HFFc6 (cell line): ENCODE measurements around the gene PDLIM3. TPM values are rescaled to one million over a fixed set of nuclear protein-coding genes. Genes with fewer than 3 reads are reported as not detected.
A peak's percentile ranks its signal among the peaks of the same experiment; 100 is the strongest.

Experiments
- DNase-seq: peaks from one replicate; pipeline ENCODE4 v3.0.0-alpha.2; 2018
- H3K27ac Mint-ChIP-seq: 2 replicates; pipeline ENCODE4 v1.8.0; 2020; ENCODE audit warnings: mild to moderate bottlenecking, mixed read lengths
- H3K27me3 Mint-ChIP-seq: 2 replicates; pipeline ENCODE4 v1.8.0; 2021; ENCODE audit warnings: mild to moderate bottlenecking, moderate library complexity, mixed read lengths; ENCODE audit not compliant: insufficient read depth
- H3K36me3 Mint-ChIP-seq: 2 replicates; pipeline ENCODE4 v1.8.0; 2021; ENCODE audit warnings: low read depth, mixed read lengths
- H3K4me1 Mint-ChIP-seq: 2 replicates; pipeline ENCODE4 v1.8.0; 2020; ENCODE audit warnings: low read depth, mixed read lengths
- H3K4me3 Mint-ChIP-seq: 2 replicates; pipeline ENCODE4 v1.8.0; 2020; ENCODE audit warnings: mild to moderate bottlenecking, moderate library complexity, mixed read lengths
- H3K9me3 Mint-ChIP-seq: 2 replicates; pipeline ENCODE4 v1.8.0; 2020; ENCODE audit warnings: mild to moderate bottlenecking, mixed read lengths
- total RNA-seq, 6 experiments: library from RNA; stranded (reverse); fragmentation: NEBNext Ultra II Directional; extraction: Animal tissue kit (Norgen Biotek cat#: 25700); gene quantifications; 2 replicates in 1 of 6; 3 replicates in 5 of 6; pipeline ENCODE4 v1.2.3, GENCODE V29; 2021
- TF ChIP-seq, protein P1 (sequence below): fragments of 200-600 bp; sonication (generic); IDR thresholded peaks from 2 replicates; pipeline ENCODE4 v1.5.0; 2021; ENCODE audit warnings: antibody characterized with exemption, mild to moderate bottlenecking

PDLIM3 gene
- total RNA-seq, 6 experiments from 2014 or later: not detected

DNA sequence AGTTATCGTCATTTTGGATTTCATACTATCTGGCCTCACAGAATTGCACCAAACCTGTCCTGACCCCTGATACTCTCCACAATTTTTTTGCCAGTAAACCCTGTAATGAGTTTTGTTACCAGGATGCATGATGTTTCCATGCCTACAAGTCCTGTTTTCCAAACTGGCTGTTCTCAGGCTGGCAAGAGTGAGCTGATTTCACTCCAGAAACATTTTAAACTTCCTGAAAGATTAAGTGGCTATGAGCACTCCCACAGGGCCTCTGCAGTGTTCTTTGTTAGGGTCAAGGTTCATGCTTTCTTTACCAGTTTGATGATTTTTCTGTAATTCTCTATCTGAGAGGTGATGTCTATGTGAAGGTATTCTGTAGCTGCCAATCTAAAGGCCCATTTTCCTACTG, 31.7 kb upstream of the PDLIM3 start:
- Mint-ChIP-seq H3K27me3 (no peaks in the 10 kb centered on the region), H3K4me1 (peaks cover 21% of the 10 kb centered on the region), H3K9me3 (peaks cover 1% of the 10 kb centered on the region; the same call in 1 of the 2 replicates), H3K4me3 (no peak overlapping the region), H3K36me3 (no peaks in the 10 kb centered on the region), H3K27ac (peak overlapping the region; percentile 67)
- TF ChIP-seq, protein P1, sequence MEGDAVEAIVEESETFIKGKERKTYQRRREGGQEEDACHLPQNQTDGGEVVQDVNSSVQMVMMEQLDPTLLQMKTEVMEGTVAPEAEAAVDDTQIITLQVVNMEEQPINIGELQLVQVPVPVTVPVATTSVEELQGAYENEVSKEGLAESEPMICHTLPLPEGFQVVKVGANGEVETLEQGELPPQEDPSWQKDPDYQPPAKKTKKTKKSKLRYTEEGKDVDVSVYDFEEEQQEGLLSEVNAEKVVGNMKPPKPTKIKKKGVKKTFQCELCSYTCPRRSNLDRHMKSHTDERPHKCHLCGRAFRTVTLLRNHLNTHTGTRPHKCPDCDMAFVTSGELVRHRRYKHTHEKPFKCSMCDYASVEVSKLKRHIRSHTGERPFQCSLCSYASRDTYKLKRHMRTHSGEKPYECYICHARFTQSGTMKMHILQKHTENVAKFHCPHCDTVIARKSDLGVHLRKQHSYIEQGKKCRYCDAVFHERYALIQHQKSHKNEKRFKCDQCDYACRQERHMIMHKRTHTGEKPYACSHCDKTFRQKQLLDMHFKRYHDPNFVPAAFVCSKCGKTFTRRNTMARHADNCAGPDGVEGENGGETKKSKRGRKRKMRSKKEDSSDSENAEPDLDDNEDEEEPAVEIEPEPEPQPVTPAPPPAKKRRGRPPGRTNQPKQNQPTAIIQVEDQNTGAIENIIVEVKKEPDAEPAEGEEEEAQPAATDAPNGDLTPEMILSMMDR: no peak
- DNase-seq: peak; percentile 79

DNA sequence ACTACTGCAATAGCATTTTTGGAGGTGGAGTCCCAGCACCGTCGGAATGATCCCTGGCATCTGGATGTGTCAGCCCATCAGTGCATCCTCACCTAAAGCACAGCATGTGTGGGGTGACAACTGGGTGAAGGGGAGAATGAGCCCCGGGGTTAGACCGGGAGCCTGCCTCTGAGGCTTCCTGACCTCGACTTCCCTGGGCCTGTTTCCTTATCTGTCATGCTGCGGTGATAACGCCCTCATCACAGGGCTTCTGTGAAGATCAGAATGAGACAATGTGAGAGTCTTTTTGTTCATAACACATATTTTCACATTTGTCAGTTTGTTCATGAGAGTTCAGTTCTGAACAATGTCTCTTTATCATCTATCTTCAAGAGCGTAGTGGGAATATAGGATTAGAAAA, 31.1 kb upstream of the PDLIM3 start:
- no peak overlapping the region for H3K4me3 Mint-ChIP-seq
- peaks cover 21% of the 10 kb centered on the region for H3K4me1 Mint-ChIP-seq
- TF ChIP-seq, protein P1: no peak
- H3K9me3 Mint-ChIP-seq: peaks cover 5% of the 10 kb centered on the region; the same call in 1 of the 2 replicates
- no peaks in the 10 kb centered on the region for H3K36me3 Mint-ChIP-seq
- H3K27ac Mint-ChIP-seq: peak overlapping the region; percentile 67
- no peaks in the 10 kb centered on the region for H3K27me3 Mint-ChIP-seq
- no peak for DNase-seq

DNA sequence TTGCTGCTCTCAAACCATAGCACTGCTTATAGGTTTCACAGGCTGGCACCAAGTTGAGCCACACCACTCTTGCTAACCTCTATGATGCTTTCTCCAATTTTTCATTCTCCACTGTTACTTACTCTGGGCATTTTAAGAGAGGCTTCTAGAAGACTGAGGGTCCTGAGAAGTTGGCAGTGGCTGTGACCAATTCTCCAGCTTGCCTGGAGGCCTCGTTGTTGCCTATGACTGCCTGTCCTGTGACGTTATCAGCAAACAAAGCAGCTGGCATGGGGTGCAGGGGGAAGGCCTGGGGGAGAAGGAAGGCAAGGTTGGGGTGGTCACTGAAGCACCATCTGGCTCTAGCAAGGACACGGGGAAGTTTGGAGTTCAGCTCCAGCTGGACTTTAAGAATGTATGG, 30.4 kb upstream of the PDLIM3 start:
- no peaks in the 10 kb centered on the region for H3K36me3 Mint-ChIP-seq
- no peak overlapping the region for H3K4me3 Mint-ChIP-seq
- DNase-seq: no peak
- H3K27ac Mint-ChIP-seq: peak overlapping the region; percentile 36; the same call in 1 of the 2 replicates
- TF ChIP-seq, protein P1: no peak
- peaks cover 5% of the 10 kb centered on the region; the same call in 1 of the 2 replicates for H3K9me3 Mint-ChIP-seq
- H3K27me3 Mint-ChIP-seq: no peaks in the 10 kb centered on the region
- H3K4me1 Mint-ChIP-seq: peaks cover 21% of the 10 kb centered on the region

DNA sequence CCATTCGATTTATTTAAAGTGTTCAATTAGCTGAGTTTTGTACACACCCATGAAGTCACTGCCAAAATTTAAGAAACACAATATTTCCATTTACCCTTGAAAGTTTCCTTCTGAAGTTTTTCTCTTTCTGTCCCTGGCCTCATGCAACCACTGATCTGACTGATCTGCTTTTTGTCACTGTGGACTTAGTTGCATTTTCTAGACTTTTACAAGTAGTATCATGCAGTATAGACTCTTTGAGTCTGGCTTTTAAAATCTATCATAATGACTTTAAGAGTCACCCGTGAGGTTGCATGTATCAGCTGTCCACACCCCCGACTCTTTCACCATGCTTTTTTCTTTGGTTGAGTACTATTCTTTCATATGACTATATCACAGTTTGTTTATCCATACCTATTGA, 29.0 kb upstream of the PDLIM3 start:
- DNase-seq: no peak
- Mint-ChIP-seq H3K4me3 (no peak overlapping the region), H3K4me1 (peaks cover 31% of the 10 kb centered on the region), H3K27me3 (no peaks in the 10 kb centered on the region), H3K36me3 (no peaks in the 10 kb centered on the region), H3K27ac (no peak overlapping the region), H3K9me3 (peaks cover 5% of the 10 kb centered on the region; the same call in 1 of the 2 replicates)
- TF ChIP-seq, protein P1: no peak

DNA sequence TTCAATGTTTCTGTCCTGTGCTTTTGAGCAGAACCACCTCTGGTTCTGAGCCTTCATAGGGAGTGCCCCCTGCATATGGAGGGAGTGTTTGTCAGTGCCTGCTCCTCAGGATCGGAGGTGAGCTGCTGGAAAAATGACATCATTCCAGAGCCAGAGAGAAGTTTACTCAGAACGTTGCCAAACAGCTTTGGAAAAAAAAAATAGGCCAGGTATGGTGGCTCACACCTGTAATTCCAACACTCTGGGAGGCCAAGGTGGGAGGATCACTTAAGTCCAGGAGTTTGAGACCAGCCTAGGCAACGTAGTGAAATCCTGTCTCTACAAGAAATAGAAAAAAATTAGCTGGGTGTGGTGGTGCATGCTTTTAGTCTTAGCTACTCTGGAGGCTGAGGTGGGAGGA, 27.2 kb upstream of the PDLIM3 start:
- H3K4me3 Mint-ChIP-seq: no peak overlapping the region
- TF ChIP-seq, protein P1: no peak
- H3K27me3 Mint-ChIP-seq: peaks cover 3% of the 10 kb centered on the region
- no peak overlapping the region for H3K27ac Mint-ChIP-seq
- H3K36me3 Mint-ChIP-seq: no peaks in the 10 kb centered on the region
- peaks cover 5% of the 10 kb centered on the region; the same call in 1 of the 2 replicates for H3K9me3 Mint-ChIP-seq
- no peak for DNase-seq
- H3K4me1 Mint-ChIP-seq: peaks cover 28% of the 10 kb centered on the region

DNA sequence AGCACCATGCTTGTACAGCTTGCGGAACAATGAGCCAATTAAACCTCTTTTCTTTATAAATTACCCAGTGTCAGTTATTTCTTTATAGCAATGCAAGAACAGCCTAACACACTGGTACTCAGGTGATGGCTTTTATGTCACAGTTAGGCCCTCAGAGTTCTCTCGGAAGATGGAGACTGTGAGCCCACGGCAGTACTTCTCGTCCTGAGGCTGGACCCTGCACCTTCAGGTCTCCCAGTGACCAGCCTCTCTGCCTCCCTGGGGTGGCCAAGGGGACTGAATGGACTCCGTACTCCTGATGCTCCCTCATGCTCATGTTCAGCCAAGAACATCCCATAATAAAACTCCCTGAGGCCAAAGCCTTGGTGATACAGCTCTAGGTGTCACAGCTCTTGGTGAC, 25.0 kb upstream of the PDLIM3 start:
- TF ChIP-seq, protein P1: no peak
- Mint-ChIP-seq H3K36me3 (no peaks in the 10 kb centered on the region), H3K4me1 (peaks cover 11% of the 10 kb centered on the region), H3K4me3 (no peak overlapping the region), H3K27ac (no peak overlapping the region), H3K9me3 (peaks cover 5% of the 10 kb centered on the region; the same call in 1 of the 2 replicates), H3K27me3 (peaks cover 7% of the 10 kb centered on the region)
- no peak for DNase-seq
